ENCODE data around the gene GLI2.

The GLI2 gene

GRCh38 chr2:120744817-120745216, 9.1 kb downstream of the GLI2 start:
- H3K9me3 ChIP-seq (ENCODE audit: control insufficient read depth, low read length): no peaks in the 10 kb centered on the region
- H3K4me3 ChIP-seq (ENCODE audit: insufficient read depth, low read depth, low read length): no peak overlapping the region
- H3K27ac ChIP-seq (ENCODE audit: insufficient read depth, low read depth, low read length, poor library complexity, severe bottlenecking): no peak overlapping the region
- H3K36me3 ChIP-seq (ENCODE audit: control insufficient read depth, insufficient read depth, low read length): no peaks in the 10 kb centered on the region
- H3K27me3 ChIP-seq (ENCODE audit: control insufficient read depth, insufficient read depth, low read length, poor library complexity, severe bottlenecking): no peaks in the 10 kb centered on the region
- peaks cover 44% of the 10 kb centered on the region for H3K4me1 ChIP-seq (ENCODE audit: control insufficient read depth, insufficient read depth, low read length)

- Histone ChIP-seq H3K4me1 (ENCODE audit: control insufficient read depth, insufficient read depth, low read length) (peaks cover 44% of the 10 kb centered on the region), H3K4me3 (ENCODE audit: insufficient read depth, low read depth, low read length) (no peak overlapping the region)
Measured at GRCh38 chr2:120745420-120746111, 9.9 kb downstream of the GLI2 start.

DNA sequence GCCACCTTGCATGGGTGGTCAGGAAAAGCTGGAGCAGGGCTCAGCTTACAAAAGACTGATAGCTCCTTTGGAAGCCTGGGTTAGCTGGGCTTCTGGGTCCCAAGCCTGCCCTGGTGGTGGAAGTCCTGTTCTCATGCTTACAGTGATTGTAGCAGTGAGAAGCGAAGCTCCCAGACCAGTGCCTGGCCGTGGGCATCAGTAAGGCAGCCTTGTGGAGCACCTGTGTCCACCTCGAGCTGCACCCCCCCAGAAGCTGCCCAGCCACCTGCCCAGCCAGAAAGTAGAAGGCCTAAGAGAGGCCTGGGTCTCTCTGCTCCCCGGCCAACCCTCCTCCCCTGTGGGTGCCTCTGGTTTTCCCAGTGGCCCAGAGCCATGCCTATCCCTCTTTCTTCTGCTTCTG, 10.5 kb downstream of the GLI2 start:
- Histone ChIP-seq H3K4me3 (ENCODE audit: insufficient read depth, low read depth, low read length) (no peak overlapping the region), H3K9me3 (ENCODE audit: control insufficient read depth, low read length) (no peaks in the 10 kb centered on the region), H3K36me3 (ENCODE audit: control insufficient read depth, insufficient read depth, low read length) (no peaks in the 10 kb centered on the region), H3K4me1 (ENCODE audit: control insufficient read depth, insufficient read depth, low read length) (peaks cover 49% of the 10 kb centered on the region), H3K27me3 (ENCODE audit: control insufficient read depth, insufficient read depth, low read length, poor library complexity, severe bottlenecking) (no peaks in the 10 kb centered on the region), H3K27ac (ENCODE audit: insufficient read depth, low read depth, low read length, poor library complexity, severe bottlenecking) (no peak overlapping the region)
- WGBS, 2 experiments: 94 to 95% methylated on average over 4 of the region's 4 CpGs

More at GRCh38 chr2:120745420-120746111, 9.9 kb downstream of the GLI2 start:
- Histone ChIP-seq H3K27ac (ENCODE audit: insufficient read depth, low read depth, low read length, poor library complexity, severe bottlenecking) (no peak overlapping the region), H3K36me3 (ENCODE audit: control insufficient read depth, insufficient read depth, low read length) (no peaks in the 10 kb centered on the region), H3K9me3 (ENCODE audit: control insufficient read depth, low read length) (no peaks in the 10 kb centered on the region), H3K27me3 (ENCODE audit: control insufficient read depth, insufficient read depth, low read length, poor library complexity, severe bottlenecking) (no peaks in the 10 kb centered on the region)
- 95 to 96% methylated on average over 6 of the region's 6 CpGs for WGBS, 2 experiments

GRCh38 chr2:120747281-120747680, 11.6 kb downstream of the GLI2 start:
- H3K27me3 ChIP-seq (ENCODE audit: control insufficient read depth, insufficient read depth, low read length, poor library complexity, severe bottlenecking): no peaks in the 10 kb centered on the region
- peaks cover 49% of the 10 kb centered on the region for H3K4me1 ChIP-seq (ENCODE audit: control insufficient read depth, insufficient read depth, low read length)
- H3K36me3 ChIP-seq (ENCODE audit: control insufficient read depth, insufficient read depth, low read length): no peaks in the 10 kb centered on the region
- no peak overlapping the region for H3K4me3 ChIP-seq (ENCODE audit: insufficient read depth, low read depth, low read length)
- H3K9me3 ChIP-seq (ENCODE audit: control insufficient read depth, low read length): no peaks in the 10 kb centered on the region
- WGBS, 2 experiments: 95 to 99% methylated on average over 2 of the region's 2 CpGs
- no peak overlapping the region for H3K27ac ChIP-seq (ENCODE audit: insufficient read depth, low read depth, low read length, poor library complexity, severe bottlenecking)

DNA sequence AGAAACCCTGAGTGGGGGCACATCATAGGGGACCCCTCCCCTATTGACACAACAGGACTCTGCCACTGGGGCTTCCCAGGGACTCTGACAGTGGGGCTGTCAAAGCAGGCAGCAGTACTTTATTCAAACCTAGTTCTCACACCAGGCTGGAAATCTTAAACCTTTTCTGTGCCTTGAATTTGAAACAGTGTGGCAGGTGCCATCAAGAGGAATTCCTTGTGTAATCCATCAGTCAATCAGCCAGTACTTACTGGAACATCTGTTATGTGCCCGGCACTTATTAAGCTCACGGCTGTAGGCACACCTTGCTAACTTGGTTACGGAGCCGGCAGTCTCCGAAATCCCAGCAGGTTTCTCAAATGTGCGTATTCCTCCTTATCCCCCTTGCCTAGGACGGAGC, 12.0 kb downstream of the GLI2 start:
- 89 to 94% methylated on average over 7 of the region's 7 CpGs for WGBS, 2 experiments
- Histone ChIP-seq H3K9me3 (ENCODE audit: control insufficient read depth, low read length) (no peaks in the 10 kb centered on the region), H3K36me3 (ENCODE audit: control insufficient read depth, insufficient read depth, low read length) (no peaks in the 10 kb centered on the region), H3K27me3 (ENCODE audit: control insufficient read depth, insufficient read depth, low read length, poor library complexity, severe bottlenecking) (no peaks in the 10 kb centered on the region), H3K27ac (ENCODE audit: insufficient read depth, low read depth, low read length, poor library complexity, severe bottlenecking) (no peak overlapping the region), H3K4me1 (ENCODE audit: control insufficient read depth, insufficient read depth, low read length) (peaks cover 49% of the 10 kb centered on the region), H3K4me3 (ENCODE audit: insufficient read depth, low read depth, low read length) (no peak overlapping the region)

GRCh38 chr2:120748310-120748709, 12.6 kb downstream of the GLI2 start:
- Histone ChIP-seq H3K9me3 (ENCODE audit: control insufficient read depth, low read length) (no peaks in the 10 kb centered on the region), H3K4me1 (ENCODE audit: control insufficient read depth, insufficient read depth, low read length) (peaks cover 44% of the 10 kb centered on the region), H3K27me3 (ENCODE audit: control insufficient read depth, insufficient read depth, low read length, poor library complexity, severe bottlenecking) (no peaks in the 10 kb centered on the region), H3K4me3 (ENCODE audit: insufficient read depth, low read depth, low read length) (no peak overlapping the region), H3K36me3 (ENCODE audit: control insufficient read depth, insufficient read depth, low read length) (no peaks in the 10 kb centered on the region), H3K27ac (ENCODE audit: insufficient read depth, low read depth, low read length, poor library complexity, severe bottlenecking) (no peak overlapping the region)
- WGBS, 2 experiments: 93 to 95% methylated on average over 3 of the region's 3 CpGs

GRCh38 chr2:120748741-120749140, 13.1 kb downstream of the GLI2 start:
- H3K4me3 ChIP-seq (ENCODE audit: insufficient read depth, low read depth, low read length): no peak overlapping the region
- H3K9me3 ChIP-seq (ENCODE audit: control insufficient read depth, low read length): no peaks in the 10 kb centered on the region
- no peak overlapping the region for H3K27ac ChIP-seq (ENCODE audit: insufficient read depth, low read depth, low read length, poor library complexity, severe bottlenecking)

DNA sequence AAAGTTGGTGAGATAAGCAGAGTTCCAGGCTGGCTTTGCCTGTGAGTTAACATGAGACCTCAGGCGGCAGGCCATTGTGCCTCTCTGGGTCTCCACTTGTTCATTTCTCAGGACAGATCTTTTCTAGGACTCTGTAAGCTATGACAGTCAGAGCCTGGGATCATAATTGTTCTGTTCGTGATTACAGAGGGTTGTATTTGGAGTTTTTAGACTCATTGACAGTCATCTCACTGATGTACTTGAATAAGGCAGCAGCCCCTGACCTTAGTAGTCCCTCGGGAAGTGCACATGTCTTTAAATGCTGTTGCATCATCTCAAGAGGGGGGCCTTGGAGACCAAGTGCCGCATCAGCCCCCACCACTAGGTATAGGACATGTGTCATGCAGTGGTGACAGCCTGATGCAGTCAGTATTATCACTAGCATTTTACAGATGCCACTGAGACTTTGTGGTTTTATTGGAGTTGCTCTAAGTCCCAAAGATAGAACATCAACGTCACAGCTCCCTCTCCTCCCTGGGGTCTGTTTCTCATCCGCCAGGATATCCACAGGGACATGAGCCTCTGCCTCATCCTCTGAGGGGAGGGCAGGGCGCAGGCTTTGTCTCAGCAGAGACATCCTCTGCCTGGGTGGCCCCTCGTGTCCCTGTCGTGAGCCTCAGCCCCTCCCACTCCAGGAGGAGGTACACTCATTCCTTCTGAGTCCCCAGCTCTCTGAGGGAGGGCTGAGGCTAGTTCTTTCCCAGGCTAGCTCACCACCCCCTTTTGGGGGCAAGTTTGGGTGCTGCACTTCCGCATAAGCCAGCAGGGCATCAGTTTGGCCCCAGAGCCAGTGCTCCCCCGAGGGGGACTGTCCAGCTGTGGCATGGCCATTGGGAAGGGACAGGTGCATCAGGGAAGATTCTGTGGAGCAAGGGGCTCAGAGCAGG, 14.1 kb downstream of the GLI2 start:
- peak overlapping the region; percentile 42 for H3K27ac ChIP-seq (ENCODE audit: insufficient read depth, low read depth, low read length, poor library complexity, severe bottlenecking)
- WGBS, 2 experiments: 63 to 64% methylated on average over 11 of the region's 11 CpGs

More at GRCh38 chr2:120748741-120749140, 13.1 kb downstream of the GLI2 start:
- H3K36me3 ChIP-seq (ENCODE audit: control insufficient read depth, insufficient read depth, low read length): no peaks in the 10 kb centered on the region
- H3K27me3 ChIP-seq (ENCODE audit: control insufficient read depth, insufficient read depth, low read length, poor library complexity, severe bottlenecking): no peaks in the 10 kb centered on the region
- peaks cover 41% of the 10 kb centered on the region for H3K4me1 ChIP-seq (ENCODE audit: control insufficient read depth, insufficient read depth, low read length)

GRCh38 chr2:120750488-120751210, 15.0 kb downstream of the GLI2 start:
- Histone ChIP-seq H3K27me3 (ENCODE audit: control insufficient read depth, insufficient read depth, low read length, poor library complexity, severe bottlenecking) (no peaks in the 10 kb centered on the region), H3K27ac (ENCODE audit: insufficient read depth, low read depth, low read length, poor library complexity, severe bottlenecking) (peak overlapping the region; percentile 42), H3K4me3 (ENCODE audit: insufficient read depth, low read depth, low read length) (no peak overlapping the region), H3K36me3 (ENCODE audit: control insufficient read depth, insufficient read depth, low read length) (no peaks in the 10 kb centered on the region), H3K4me1 (ENCODE audit: control insufficient read depth, insufficient read depth, low read length) (peaks cover 36% of the 10 kb centered on the region), H3K9me3 (ENCODE audit: control insufficient read depth, low read length) (no peaks in the 10 kb centered on the region)
- 67 to 72% methylated on average over 13 of the region's 13 CpGs for WGBS, 2 experiments

More for the DNA sequence above, 14.1 kb downstream of the GLI2 start:
- Histone ChIP-seq H3K4me3 (ENCODE audit: insufficient read depth, low read depth, low read length) (no peak overlapping the region), H3K27me3 (ENCODE audit: control insufficient read depth, insufficient read depth, low read length, poor library complexity, severe bottlenecking) (no peaks in the 10 kb centered on the region), H3K4me1 (ENCODE audit: control insufficient read depth, insufficient read depth, low read length) (peaks cover 40% of the 10 kb centered on the region), H3K9me3 (ENCODE audit: control insufficient read depth, low read length) (no peaks in the 10 kb centered on the region), H3K36me3 (ENCODE audit: control insufficient read depth, insufficient read depth, low read length) (no peaks in the 10 kb centered on the region)

DNA sequence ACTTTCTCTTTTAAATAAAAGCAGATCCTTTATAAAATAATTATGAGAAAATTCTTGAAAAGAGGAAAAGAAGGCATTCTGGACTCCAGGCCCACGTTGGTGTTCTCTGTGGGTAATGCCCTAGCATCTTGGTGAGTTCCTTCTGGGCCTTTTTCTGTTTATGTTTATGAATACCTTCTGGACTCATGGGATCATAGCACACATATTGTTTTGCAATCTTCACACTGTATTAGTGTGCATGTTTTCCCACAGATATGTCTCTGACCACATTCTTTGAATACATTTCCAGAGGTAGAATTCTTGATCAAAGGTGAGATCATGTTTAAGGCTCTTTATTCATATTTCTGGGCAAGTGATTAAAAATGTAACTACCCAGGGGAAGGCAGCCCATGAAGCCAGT, 15.9 kb downstream of the GLI2 start:
- WGBS, 2 experiments: 85 to 90% methylated on average over 1 of the region's 1 CpG
- Histone ChIP-seq H3K27ac (ENCODE audit: insufficient read depth, low read depth, low read length, poor library complexity, severe bottlenecking) (no peak overlapping the region), H3K9me3 (ENCODE audit: control insufficient read depth, low read length) (no peaks in the 10 kb centered on the region), H3K4me3 (ENCODE audit: insufficient read depth, low read depth, low read length) (no peak overlapping the region), H3K36me3 (ENCODE audit: control insufficient read depth, insufficient read depth, low read length) (no peaks in the 10 kb centered on the region), H3K27me3 (ENCODE audit: control insufficient read depth, insufficient read depth, low read length, poor library complexity, severe bottlenecking) (no peaks in the 10 kb centered on the region), H3K4me1 (ENCODE audit: control insufficient read depth, insufficient read depth, low read length) (peaks cover 28% of the 10 kb centered on the region)

All from ectodermal cell (in vitro differentiated cells).